HG03521 (cell line): ENCODE results near the gene PLXND1.

Source experiments
- ATAC-seq: cut with Tn5 transposase; IDR thresholded peaks from one replicate; pipeline ENCODE4 v1.9.1; 2021; ENCODE audit warnings: mild to moderate bottlenecking, moderate library complexity; ENCODE audit not compliant: unreplicated experiment

PLXND1 gene

DNA sequence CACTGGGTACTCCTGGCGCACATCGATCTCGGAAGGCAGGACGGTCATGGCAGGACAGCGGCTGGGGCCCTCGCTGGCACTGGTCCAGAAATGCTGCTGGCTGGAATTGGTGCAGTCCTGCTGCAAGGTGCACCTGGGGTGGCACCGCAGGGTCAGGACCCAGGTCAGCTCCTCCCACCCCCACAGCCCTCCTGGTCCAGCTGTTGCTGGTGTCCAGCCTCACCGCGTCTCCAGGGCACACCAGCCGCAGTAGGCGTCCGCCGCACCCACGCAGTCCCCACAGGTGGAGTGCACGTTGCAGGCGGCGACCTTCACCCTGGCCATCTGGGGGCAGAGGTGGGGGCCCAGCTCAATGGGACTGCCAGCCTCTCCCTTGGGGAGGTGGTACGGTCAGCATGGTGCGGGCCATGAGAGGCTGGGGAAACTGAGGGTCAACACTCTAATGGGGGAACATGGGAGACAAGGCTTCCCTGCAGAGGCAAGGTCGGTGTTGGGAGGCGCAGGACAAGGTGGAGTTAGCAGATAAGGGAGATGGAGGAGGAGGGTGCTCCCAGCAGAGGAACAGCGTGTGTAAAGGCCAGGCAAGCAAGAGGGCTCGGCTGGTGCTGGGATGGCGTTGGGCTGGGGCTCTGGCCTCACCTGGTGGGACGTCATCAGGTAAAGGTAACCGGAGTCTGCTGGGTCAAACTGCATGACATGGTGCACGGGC, 20.4 kb downstream of the PLXND1 start:
- ATAC-seq, result no peak

DNA sequence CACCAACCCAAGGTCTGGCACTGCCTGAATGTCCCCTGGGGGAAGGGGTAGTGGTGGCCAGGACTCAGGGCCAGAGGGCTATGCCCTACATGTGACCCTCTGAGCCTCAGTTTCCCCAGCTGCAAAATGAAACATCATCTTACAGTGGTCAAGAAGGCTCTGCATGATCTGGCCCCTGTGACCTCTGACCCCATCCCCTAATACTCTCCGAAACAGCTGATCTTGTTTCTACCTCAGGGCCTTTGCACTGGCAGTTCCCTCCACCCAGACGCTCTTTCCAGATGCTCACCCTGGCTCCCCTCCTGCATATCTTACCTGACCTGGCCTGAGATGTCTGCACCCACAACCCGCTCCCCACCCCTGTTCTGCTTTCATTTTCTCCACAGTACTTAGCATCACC, 21.8 kb downstream of the PLXND1 start:
- ATAC-seq, result no peak

DNA sequence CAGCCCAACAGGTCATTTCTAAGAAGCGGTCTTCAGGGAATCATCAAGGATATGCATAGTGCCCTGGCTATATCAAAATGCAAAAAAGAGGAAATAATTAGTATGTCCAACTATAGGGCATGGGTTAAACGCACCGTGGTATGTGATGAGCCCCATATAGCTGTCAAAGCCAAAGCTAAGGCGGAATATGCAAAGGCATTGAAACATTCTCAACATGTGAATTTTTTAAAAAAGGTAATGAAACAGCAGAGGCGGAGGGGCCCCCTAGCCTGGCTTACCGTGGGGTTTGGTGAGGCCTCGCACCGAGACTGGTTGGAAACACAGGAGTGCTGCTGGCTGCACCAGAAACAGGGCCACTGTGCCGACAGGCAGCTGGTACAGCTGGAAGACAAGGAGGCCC, 23.2 kb downstream of the PLXND1 start:
- no peak for ATAC-seq

DNA sequence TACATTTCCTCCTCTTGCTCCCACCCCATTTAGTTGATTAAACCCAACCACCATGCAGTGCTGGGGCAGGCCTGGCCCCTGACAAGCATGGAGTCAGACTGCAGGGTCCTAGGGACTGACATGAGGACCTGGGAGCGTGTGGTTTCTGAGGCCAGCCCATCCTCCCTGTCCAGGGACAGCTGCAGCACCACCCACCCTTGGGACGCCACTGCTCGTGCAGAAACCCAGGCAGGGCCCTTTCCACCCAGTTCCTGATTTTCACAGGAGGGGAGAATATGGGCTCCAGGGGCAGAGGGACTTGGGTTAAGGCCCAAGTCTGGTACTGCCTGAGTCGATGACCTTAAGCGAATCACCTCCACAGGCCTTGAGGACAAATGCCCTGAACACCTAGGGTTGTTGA, 23.7 kb downstream of the PLXND1 start:
- no peak for ATAC-seq

DNA sequence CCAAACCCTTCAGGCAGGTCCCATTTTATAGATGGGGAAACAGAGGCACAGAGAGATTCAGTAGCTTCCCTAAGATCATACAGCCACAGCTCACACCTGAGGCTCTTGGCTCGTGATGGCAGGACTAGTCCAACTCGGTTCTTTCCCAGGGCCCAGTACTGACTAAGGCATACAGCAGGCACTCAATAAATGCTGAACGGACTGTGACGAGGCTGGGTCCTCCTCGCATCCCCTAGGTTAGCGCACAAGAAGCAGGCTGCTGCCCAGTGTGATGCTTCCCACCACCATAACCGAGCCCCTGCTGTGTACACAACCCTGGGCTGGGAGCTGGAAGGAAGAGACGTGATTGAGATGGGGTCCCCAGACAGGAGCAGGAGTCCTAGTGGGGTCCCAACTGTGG, 24.9 kb downstream of the PLXND1 start:
- no peak for ATAC-seq

DNA sequence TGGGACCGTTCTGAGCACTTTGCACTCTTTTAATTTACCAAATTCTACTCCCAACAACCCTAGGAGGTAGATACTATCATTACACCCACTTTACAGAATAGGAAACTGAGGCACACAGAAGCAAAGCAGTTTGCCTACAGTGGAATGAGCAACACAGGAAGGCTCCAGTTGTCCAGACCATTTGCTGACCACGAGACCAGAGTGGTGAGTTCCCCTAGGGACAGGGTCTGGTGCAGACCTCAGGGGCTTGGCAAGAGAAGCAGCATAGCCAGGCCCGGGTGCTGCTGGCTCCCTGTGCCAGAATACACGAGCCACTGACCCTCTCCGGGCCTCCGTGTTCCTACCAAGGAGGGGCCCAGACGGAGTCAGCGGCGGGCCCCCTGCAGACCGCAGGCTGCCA, 26.5 kb downstream of the PLXND1 start:
- ATAC-seq, result no peak

DNA sequence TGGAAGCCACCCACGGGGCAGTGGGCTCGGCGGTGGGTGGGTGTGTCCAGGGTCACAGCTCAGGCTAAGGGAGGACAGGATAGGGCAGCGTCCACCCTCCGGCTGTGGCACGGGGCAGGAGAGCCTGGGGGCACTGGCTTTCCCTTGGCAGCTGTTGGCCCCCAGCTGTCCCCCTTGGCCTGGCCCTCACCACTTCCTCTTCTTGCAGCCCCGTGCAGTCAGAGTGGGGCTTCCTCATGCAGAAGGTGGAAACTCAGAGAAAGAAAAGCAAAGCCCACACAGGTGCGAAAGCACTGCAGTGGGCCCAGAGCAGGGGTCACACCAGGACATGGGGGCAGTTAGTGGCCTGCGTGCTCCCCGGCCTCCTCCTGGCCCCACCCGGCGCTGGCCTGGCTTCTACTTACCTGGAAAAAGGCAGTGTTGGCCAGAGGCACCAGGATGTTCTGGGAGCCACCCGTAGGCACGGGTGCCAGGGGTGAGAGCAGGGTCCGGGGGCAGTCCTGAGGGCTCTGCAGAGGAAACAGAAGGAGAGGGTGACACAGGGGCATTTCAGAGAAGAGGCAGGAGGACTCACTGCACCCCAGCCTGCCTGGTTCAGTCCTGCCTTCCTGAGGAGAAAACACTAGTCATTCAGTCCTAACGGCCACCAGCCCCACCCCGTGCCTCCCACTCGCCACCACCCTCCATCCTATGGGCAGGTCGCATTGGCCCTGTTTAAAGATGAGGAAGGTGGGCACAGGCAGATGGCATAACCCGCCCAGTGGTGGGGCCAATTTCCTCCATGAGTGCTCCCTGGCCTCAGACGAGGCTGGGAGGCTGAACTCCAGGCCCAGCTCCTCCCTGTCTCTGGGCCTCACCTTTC, 28.3 kb downstream of the PLXND1 start:
- ATAC-seq, result no peak

DNA sequence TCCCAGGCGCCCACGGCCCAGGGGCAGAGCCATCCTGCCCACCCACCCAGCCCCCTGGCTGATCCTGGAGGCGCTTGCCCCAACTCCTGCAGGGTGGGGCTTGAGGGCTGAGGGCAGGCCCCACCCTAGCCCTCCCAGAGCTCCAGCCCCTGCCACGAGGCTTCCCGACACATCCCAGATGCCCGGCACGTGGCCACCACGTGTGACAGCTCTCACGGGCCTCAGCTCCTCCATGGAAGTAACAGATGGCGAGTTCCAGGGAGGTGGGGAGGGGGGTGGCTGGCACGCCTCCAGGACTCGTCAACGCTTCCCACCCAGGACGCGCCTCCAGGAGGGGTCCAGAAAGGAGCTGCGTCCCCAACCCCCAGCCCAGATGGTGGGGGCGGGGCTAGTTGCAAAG, 29.1 kb downstream of the PLXND1 start:
- ATAC-seq, result no peak

DNA sequence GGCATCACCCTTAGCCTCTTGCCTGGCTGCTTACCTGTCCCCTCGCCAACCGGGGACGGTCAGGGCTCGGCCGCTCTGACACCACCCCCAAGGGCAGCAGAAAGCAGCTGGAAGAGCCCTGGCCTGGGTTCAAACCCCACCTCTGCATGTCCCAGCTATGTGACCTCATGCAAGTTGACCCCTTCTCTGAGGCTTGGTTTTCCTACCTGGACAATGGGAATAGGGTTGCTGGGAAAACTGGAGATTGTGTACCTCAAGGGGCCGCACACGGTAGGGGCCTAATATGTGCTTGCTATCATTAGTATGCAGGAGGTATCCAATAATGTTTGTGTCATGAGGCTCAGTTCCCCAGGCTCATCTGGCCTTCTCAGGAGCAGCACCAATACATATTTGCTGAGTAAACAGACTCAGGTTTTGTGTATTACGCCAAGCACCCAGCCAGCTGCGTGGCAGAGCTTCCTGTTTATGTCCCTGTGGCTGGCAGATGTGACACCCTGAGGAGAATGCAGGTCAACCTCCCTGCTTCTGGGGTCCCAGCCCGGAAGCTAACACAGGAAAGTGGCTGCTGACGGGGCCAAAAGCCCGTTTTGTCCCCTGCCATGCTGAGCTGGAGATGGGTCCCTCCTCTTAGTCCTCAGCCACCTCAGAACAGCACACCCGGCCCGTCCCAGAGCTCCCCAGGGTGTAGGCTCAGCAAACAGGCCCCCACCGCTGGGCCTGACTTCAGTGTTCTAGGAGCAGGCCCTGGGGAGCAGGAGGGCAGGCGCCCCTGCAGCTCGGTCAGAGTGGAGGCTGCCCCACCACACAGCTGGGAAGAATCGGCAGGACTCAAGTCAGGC, 29.7 kb downstream of the PLXND1 start:
- no peak for ATAC-seq

DNA sequence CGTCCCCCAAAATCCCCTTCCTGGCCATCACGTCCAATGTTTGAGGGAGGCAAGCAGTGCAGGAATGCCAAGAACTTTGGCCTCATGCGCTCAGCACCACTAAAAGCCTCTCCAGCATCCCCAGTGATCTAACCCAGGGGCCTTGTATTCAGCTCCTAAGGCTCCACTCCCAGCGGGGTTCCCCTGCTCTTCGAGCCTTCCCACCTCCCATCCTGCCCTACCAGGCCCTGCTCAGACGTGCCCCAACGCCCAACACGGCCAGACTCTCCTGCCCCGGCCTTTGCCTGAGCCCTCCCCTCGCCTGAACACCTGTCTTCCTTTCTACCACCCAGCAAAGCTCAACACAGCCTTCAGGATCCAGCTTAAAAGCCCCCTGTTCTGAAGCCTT, 30.5 kb downstream of the PLXND1 start:
- no peak for ATAC-seq

DNA sequence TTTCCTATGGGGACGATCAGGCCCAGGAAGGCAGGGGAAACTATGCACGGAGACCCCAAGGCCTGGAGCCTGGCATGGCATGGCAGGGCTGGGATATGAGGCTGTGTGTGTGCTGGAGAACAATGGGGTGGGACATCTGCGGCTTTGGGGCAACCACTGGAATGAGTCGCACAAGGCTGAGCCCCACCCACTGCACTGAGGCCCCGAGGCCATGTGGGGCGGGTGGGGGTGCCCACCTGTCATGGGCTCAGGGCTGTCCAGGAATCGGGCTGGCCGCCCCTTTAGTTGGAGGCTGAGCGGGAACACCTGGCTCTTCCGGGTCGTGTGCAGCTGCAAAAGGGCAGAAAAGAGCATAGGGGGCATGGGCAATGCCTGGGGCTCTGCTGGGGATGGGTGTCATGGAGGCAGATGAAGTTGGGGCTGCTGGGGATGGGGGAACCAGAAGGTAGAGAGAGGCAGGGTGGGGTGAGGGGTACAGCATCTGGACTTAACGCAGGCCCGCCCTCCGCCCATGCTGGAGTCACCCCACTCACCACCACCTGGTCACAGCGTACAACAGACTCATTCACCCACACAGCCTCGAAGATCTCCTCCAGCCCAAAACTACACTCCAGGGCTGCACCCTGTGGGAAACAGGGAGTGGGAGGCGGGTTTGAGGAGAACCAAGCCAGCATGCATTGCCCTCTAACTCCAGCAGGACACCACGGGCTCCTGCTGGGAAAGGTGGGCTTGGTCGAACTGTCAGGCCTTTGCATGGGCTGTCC, 31.1 kb downstream of the PLXND1 start:
- no peak for ATAC-seq

DNA sequence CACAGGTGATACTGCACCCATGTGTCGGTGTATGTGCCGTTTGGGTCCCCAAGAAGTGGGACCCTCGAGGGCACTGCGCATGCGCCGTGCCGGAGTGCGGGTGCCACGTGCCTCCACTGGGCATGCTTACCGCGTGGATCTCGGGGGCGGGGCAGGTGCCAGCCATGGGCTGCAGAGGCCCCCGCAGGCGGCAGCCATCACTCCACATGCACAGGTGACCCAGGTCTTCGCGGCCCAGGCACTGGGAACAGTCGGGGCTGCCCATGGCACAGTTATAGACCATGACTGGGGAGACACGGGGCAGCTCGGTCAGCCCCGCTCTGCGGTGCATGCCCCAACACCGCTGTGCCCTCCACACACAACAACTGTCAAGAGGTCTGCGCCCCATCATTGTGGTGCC, 32.3 kb downstream of the PLXND1 start:
- ATAC-seq, result no peak

DNA sequence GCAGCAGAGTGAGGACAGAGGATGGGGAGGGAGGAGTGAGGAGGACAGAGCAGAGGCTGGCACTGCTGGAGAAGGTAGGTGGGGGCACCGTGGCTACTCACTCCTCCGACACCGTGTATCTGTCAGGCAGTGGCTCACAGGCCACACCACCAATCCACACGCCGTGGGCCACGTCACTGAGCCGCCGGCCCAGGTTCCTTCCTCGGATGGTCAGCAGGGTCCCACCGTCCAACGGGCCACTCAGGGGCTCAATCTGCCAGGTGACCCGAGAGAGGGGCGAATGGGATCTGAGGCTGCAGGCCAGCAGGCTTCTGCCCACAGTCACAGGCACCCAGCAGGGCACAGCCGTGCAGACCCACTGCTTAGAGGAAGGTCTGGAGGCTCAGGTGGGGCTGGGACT, 33.0 kb downstream of the PLXND1 start:
- ATAC-seq, result no peak

DNA sequence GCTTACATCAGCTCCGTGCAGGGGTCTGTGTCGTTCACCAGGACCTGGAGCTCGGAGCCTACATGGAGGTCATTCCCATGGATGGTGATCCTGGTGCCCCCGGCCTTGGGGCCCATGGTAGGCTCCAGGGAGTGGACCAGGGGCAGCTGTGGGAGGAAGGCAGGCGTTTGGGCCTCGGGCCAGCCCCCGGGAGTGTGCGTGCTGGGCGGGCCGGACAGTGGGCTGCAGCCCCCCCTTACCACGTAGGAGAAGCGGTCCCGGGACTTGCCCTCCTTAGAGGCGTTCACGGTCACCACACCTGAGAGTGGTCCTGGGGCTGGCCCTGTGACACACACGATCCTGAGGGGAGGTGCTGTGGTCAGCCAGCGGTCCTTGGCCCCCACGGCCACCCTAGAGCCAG, 33.9 kb downstream of the PLXND1 start:
- no peak for ATAC-seq

DNA sequence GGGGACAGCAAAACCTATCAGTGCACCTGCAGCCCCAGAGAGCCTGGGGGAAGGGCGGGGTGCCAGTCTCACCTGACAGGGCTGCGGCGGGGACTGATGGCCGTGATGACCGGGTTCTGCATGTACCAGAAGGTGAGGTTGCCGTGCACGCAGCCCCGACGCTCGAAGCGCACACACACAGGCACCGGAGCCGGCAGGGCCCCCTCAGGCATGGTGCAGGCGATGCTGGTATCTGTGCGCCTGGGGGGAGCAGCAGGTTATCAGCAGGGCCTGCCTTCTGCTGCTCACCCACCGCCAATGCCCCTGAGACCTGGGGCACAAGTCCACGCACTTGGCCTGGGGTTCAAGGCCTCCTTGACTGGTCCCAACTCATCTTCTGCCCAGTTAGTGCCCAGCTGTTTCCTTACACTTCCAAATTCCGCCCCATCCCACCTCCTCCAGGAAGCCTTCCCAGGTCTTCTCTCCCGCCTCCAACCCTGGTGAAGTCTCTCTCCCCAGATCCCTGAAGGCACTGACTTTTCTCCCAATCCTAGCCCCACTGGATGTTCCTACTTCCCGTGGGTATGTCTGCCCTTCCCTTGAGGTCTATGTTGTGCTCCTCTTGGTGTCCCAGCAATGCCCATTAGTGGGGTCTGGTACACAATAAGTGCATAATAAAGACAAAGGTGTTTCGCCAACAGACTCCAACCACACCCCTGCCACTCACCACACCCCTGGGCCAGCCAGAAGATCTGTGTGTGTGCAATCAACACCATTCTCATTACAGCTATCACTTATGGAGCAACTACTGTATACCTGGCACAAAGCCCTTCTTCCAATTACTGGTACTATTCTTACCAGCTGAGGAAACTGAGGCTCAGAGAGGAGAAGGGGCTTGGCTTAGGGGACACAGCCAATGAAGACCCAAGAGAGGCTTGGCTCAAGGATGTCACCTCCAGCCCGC, 34.6 kb downstream of the PLXND1 start:
- ATAC-seq, result no peak

DNA sequence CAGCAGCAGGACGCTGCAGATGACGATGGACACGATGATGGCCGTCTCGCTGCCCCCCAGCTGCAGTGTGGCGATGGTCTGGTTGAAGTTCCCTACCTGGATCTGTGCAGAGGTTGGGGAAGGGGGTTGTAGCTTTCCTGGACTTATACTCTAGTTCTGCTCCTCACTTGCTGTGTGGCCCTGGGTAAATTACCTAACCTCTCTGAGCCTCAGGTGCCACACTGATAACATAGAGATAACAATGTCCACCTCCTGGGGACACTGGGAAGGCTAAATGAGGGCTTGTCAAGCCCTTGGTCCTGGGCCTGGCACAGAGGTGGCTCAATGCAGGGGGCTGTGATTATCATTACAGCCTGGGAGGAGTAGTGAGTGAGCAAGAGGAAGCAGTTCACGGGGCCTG, 36.6 kb downstream of the PLXND1 start:
- no peak for ATAC-seq

DNA sequence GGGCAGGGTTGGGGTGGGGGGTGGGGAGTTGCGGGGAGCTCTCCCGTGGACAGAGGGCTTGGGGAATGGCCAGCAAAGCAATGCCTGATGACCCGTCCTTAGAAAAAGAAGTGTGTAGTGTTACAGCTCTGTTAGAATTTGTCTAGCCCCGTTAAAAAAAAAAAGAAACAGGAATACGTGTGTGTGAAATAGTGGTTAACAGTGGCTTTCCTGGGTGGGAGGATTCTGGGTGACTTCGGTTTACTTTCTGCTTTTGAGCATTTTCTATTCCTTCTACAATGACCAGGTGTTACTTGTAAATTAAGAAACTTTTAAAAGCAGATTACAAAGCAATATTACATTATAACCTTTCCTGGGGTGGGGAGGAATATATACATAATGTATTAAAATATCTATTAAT, 38.5 kb downstream of the PLXND1 start:
- no peak for ATAC-seq

DNA sequence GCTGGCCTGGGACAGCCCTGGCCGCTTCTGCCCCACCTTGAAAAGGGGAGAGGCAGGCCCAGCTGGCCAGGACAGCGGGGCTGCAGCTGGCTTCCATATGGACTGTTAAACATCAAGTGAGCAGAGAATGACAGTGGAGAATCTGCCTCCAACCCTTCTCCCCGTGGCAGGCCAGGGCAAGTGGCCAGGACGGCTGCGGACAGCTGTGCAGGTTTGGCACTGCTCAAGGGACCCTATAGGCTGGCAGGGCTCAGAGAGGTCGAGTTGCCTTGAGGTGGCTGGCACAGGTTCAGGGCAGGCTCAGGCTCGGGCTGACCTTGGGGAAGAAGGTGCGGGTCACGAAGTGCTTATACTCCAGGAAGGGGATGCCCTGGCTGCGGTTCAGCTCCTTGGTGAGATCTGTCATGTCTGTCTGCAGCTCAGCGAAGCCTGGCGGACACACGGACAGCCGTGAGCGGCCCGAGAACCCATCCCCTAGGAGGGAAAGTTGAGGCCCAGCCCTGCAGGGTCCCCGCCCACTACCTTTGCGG, 39.2 kb downstream of the PLXND1 start:
- ATAC-seq, result no peak

DNA sequence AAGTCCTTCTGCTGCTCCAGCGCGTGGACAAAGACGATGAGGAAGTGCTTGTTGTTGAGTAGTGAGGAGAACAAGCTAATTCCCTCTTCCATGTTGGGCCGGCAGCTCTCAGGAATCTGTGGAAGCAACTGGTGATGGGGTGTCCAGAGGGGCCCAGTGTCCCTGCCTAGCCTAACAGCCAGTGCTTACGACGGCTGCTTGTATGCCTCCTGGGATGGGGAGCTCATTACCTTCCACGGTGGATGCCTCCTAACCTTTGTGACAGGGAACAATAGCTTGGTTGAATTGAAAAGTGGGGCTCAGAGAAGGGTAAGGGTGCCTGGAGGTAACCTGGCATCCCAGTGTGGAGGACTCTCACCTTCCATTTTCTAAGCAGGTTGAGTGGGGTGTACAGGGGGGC, 40.6 kb downstream of the PLXND1 start:
- ATAC-seq, result no peak
